GM21447 (cell line): ENCODE measurements around the gene TERT.

Source experiments
- ATAC-seq: cut with Tn5 transposase; IDR thresholded peaks from one replicate; pipeline ENCODE4 v1.9.1; 2021; ENCODE audit not compliant: unreplicated experiment

The TERT gene

GRCh38 chr5:1209896-1210776, 84.7 kb downstream of the TERT start:
- no peak for ATAC-seq

DNA sequence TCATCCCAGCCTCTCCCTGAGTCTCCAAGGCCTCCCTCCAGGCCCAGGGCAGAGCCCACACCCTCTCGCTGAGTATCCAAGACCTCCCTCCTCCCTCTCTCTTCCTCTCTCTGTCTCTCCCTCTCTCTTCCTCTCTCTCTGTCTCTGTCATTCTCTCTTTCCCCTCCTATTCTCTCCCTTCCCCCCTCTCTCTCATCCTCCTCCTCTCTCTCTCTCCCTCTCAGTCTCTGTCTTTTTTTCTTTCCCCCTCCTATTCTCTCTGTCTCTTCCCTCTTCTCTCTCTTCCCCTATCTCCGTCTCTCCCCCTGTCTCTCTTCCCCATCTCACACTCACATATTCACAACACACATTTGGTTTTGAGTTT, 85.4 kb downstream of the TERT start:
- ATAC-seq = no peak

- ATAC-seq = no peak
Observed at GRCh38 chr5:1208743-1209488, 86.0 kb downstream of the TERT start.

DNA sequence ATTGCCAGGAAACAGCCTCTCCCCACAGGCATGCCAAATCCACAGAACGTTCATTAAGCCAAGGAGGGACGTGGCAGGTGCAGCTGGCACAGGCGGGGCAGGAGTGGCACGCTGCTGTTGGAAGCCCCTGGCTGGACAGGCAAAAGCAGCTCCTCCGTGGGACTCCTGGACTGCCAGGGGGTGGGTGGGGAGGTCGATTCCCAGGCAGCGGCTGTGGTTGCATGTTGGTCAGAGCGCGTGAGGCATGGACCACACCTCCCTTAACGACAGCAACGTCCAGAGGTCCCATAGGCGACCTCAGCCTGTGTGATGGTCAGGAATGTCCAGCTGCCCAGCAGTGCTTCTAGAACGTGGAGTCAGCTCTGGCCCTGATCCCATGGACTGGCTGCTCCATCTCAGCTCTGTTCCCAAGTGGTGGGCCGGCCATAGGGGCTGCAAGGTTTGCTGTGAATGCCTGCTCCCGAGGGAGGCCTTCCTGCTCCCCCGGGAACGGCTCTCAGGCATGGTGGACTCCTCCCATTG, 86.6 kb downstream of the TERT start:
- ATAC-seq = no peak

GRCh38 chr5:1207555-1207954, 87.3 kb downstream of the TERT start:
- ATAC-seq = no peak

DNA sequence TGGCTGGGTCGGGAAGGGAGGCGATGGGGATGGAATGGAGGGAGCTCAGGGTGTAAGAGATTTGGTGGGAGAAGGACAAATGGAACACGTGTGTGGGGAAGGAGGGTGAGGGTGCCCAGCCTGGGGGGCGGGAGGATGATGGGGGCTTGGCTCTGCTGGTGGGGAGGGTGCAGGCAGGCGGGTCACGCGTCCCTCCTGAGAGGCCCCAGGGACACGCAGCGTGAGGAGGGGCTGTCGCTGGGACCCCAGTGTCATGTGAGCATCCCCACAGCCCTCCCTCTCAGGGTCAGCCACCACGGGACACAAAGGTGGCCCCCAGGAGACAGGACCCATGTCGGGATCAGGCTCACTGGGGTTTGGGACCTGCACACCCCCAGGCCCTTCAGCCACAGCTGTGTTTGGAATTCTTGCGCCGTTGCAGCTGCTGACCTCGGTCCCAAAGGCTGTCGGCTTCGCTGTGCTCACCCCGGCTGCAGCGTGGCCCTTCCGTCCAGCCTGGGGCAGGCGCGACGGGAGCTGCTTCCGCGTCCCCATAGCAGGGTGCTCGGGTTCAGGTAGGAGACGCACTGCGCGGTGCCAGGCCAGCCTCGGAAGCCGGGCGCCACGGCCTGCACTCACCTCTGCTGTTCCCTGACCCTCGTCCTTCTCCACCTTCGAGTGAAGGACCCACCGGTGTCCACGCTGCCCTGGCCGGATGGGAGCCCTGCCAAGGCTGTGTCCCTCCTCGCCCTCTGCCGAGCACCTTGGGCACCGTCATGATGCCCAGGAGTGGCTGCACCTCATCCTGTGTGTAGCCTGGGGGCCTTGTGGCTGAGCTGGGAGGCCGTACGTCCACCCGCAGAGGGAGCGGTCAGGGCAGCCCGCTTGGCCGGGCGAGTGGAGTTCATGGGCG, 88.1 kb downstream of the TERT start:
- no peak for ATAC-seq

DNA sequence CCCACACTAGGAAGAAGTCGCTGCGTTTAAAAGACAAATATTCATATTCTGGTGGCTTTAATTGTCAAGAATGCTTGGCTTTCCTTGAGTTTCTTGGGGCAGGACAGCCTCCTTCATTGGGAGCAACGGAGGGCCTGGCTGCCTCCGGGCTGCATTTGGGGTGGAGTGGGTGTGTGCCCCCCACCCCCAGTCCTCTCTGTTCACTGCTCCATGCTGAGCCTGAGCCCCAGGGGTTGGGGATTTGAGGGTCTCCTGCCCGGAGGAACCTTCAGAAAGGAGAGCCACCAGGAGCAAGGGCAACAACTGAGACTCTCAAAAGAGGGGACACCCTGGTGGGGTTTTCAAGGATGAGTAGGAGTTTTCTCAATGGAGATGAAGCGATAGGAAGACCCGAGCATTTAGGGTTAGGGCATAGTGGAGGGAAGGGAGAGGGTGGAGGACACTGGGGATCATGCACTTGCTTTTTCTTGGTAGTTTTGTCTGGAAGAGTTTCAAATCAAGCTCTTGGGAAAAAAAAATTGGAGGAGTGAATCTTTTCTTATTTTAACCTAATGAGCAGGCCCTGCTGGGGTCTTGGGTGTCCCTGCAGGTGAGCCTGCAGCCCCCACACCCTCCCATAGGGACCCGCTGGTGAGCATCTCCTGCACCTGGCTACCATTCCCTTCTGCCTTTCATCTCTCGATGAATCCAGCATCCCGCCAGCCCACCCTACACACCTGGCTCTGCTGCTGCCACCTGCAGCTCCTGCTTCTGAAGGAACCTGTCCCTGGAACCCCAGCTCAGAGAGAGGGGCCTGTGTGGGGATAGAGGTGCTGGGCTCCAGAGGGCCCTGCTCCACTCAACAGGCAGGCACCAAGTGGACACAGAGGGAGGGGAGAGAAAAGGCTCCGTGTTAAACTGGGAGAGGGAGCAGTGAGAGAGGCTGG, 89.3 kb downstream of the TERT start:
- ATAC-seq = no peak

DNA sequence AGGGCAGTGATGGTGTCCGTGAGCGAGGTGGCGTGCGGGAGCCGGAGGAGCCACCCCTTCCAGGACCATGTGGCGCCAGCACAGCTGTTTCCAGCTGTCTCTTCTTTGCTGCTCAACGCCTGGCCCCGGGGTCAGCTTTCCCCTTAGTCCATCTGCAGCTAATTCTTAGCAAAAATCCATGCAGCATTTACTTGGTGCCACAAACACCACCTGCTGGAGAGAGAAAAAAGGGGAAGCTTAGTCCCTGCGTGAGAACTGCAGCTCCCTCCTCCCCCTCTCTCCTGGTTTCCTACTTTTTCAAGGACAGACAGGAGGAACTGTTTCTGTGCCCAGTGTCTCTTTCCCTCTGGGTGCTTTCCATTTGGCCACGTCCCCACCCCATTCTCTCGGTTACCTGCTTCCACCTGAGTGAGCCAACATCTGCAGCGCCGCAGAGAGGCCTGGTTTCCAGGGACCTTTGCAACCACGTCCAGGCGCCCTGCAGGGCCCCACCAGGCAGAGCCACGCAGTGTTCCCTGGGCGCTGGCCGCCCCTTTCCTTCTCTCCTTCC, 90.1 kb downstream of the TERT start:
- ATAC-seq = no peak

GRCh38 chr5:1203968-1204692, 90.7 kb downstream of the TERT start:
- ATAC-seq = no peak

DNA sequence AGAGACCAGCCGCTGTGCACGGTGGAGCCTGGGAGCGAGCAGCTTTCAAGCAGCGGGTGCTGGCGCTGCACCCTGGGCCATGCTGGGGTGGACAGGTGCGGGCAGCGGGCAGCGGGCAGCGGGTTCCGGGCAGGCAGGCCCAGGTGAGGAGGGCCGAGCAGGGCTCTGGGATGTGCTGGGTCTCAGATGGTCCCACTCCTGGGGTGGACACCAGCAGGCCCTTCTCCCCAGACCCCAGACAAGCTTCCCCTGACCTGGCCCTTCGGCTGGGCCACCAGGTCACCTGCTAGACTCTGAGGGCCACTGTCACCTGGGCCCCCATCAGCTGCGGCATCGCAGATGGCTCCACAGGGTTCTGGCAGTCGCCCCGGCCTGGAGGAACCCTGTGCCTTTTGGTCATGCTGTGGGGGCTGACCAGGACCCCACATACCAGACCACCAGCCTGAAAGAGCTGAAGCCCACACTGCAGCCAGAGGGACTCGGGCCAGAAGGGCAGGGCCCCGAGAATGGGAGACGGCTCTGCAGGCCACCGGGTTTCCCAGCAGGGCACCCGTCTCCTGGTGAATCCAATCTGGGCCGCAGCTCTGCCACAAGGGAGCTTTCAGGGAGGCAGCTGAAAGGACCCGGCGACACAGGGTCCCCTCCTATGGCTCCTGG, 91.4 kb downstream of the TERT start:
- ATAC-seq = no peak
